CD4-positive, alpha-beta T cell treated with Interleukin-12 subunit alpha and Interleukin-12 subunit beta, for 1 hour (primary cell): Measurements from ENCODE around the gene MCF2L.
"Not testable (repeated sequence)": the region's sequence is repeated elsewhere in the genome, so short reads cannot be mapped to it uniquely, and the experiment has no call there.

Source experiments
- DNase-seq: peaks from one replicate; pipeline ENCODE4 v3.0.0-alpha.2; 2020

The MCF2L gene

GRCh38 chr13:113086991-113087922, 118.2 kb downstream of the MCF2L start:
- DNase-seq, result no peak

GRCh38 chr13:113087923-113088690, 119.1 kb downstream of the MCF2L start:
- DNase-seq, result no peak

- no peak for DNase-seq
Observed at GRCh38 chr13:113088691-113089020, 119.6 kb downstream of the MCF2L start.

GRCh38 chr13:113089693-113090414, 120.8 kb downstream of the MCF2L start:
- DNase-seq, result no peak

GRCh38 chr13:113090415-113090770, 121.4 kb downstream of the MCF2L start:
- no peak for DNase-seq

- DNase-seq, result no peak
Observed at GRCh38 chr13:113090806-113091205, 121.8 kb downstream of the MCF2L start.

GRCh38 chr13:113091211-113091771, 122.3 kb downstream of the MCF2L start:
- no peak for DNase-seq

GRCh38 chr13:113091891-113092775, 123.1 kb downstream of the MCF2L start:
- no peak for DNase-seq

GRCh38 chr13:113092776-113093579, 124.0 kb downstream of the MCF2L start:
- no peak for DNase-seq

GRCh38 chr13:113093580-113094409, 124.8 kb downstream of the MCF2L start:
- DNase-seq, result no peak

- DNase-seq, result no peak
Observed at GRCh38 chr13:113094410-113094800, 125.4 kb downstream of the MCF2L start.

- DNase-seq, result no peak
Observed at GRCh38 chr13:113095146-113096051, 126.4 kb downstream of the MCF2L start.

GRCh38 chr13:113096052-113096744, 127.2 kb downstream of the MCF2L start:
- no peak for DNase-seq

GRCh38 chr13:113096745-113097305, 127.8 kb downstream of the MCF2L start:
- no peak for DNase-seq

GRCh38 chr13:113097651-113098050, 128.6 kb downstream of the MCF2L start:
- no peak for DNase-seq

- no peak for DNase-seq
Observed at GRCh38 chr13:113098162-113098732, 129.2 kb downstream of the MCF2L start.

GRCh38 chr13:113099142-113099541, 130.1 kb downstream of the MCF2L start:
- DNase-seq, result no peak

GRCh38 chr13:113102302-113102701, 133.3 kb downstream of the MCF2L start:
- DNase-seq, result not testable (repeated sequence)
